ENCODE results near the gene VAMP1. TPM values are rescaled to one million over a fixed set of nuclear protein-coding genes. Genes with fewer than 3 reads are reported as not detected.

VAMP1 gene
- total RNA-seq, 2 donors from 2014 or later, result 3.9 to 4.1 TPM

- Histone ChIP-seq H3K4me3 (no peak overlapping the region), H3K4me1 (peaks cover 14% of the 10 kb centered on the region), H3K27me3 (no peaks in the 10 kb centered on the region), H3K36me3 (no peaks in the 10 kb centered on the region), H3K27ac (no peak overlapping the region), H3K9me3 (no peaks in the 10 kb centered on the region), H3K9ac (ENCODE audit: low read depth in 2 of 2, low read length in 2 of 2) (no peak overlapping the region)
- DNase-seq, result no peak
- no peak for TF ChIP-seq CTCF (IDR thresholded peaks at IDR 0.05)
- intact Hi-C loops (cut with DNase I), result loop anchor here (5.0 kb wide), 1 partner anchor 44 kb away; no protein-coding TSS in a partner anchor
These were observed 4.3 kb downstream of the VAMP1 start for GRCh38 chr12:6466184-6466573.

GRCh38 chr12:6465467-6466183, 4.9 kb downstream of the VAMP1 start:
- Histone ChIP-seq H3K4me3 (no peak overlapping the region), H3K4me1 (peaks cover 14% of the 10 kb centered on the region), H3K27ac (no peak overlapping the region), H3K9ac (ENCODE audit: low read depth in 2 of 2, low read length in 2 of 2) (no peak overlapping the region), H3K27me3 (no peaks in the 10 kb centered on the region), H3K36me3 (peaks cover 2% of the 10 kb centered on the region), H3K9me3 (no peaks in the 10 kb centered on the region)
- peak; percentile 77 for DNase-seq
- peak; percentile 78 for TF ChIP-seq CTCF (IDR thresholded peaks at IDR 0.05)
- intact Hi-C loops (cut with DNase I), result loop anchor here (5.0 kb wide), 1 partner anchor 43 kb away; no protein-coding TSS in a partner anchor

GRCh38 chr12:6464531-6464930, 5.9 kb downstream of the VAMP1 start:
- Histone ChIP-seq H3K9me3 (no peaks in the 10 kb centered on the region), H3K27ac (no peak overlapping the region), H3K36me3 (peaks cover 3% of the 10 kb centered on the region)

GRCh38 chr12:6463858-6464257, 6.6 kb downstream of the VAMP1 start:
- TF ChIP-seq CTCF (IDR thresholded peaks at IDR 0.05), result no peak
- Histone ChIP-seq H3K27ac (peak overlapping the region; percentile 32), H3K4me3 (no peak overlapping the region), H3K36me3 (peaks cover 8% of the 10 kb centered on the region), H3K27me3 (no peaks in the 10 kb centered on the region), H3K9me3 (no peaks in the 10 kb centered on the region), H3K4me1 (peaks cover 14% of the 10 kb centered on the region), H3K9ac (ENCODE audit: low read depth in 2 of 2, low read length in 2 of 2) (peak overlapping the region in 1 of 2 donors; percentile 3)
- DNase-seq, result no peak
- intact Hi-C loops (cut with DNase I), result loop anchor here (5.0 kb wide), 1 partner anchor 142 kb away; no protein-coding TSS in a partner anchor

More at GRCh38 chr12:6464531-6464930, 5.9 kb downstream of the VAMP1 start:
- Histone ChIP-seq H3K27me3 (no peaks in the 10 kb centered on the region), H3K9ac (ENCODE audit: low read depth in 2 of 2, low read length in 2 of 2) (no peak overlapping the region), H3K4me3 (no peak overlapping the region), H3K4me1 (peaks cover 14% of the 10 kb centered on the region)
- intact Hi-C loops (cut with DNase I), result loop anchor here (5.0 kb wide), 1 partner anchor 142 kb away; no protein-coding TSS in a partner anchor
- DNase-seq, result no peak
- TF ChIP-seq CTCF (IDR thresholded peaks at IDR 0.05), result no peak

- H3K4me1 ChIP-seq, result peaks cover 10% of the 10 kb centered on the region
- no peak for DNase-seq
These were observed 7.3 kb downstream of the VAMP1 start for GRCh38 chr12:6463216-6463615.

More at GRCh38 chr12:6463216-6463615, 7.3 kb downstream of the VAMP1 start:
- no peak overlapping the region for H3K9ac ChIP-seq (ENCODE audit: low read depth in 2 of 2, low read length in 2 of 2)
- H3K4me3 ChIP-seq, result no peak overlapping the region
- intact Hi-C loops (cut with DNase I), result loop anchor here (5.0 kb wide), 1 partner anchor 141 kb away; no protein-coding TSS in a partner anchor
- no peaks in the 10 kb centered on the region for H3K27me3 ChIP-seq
- peak overlapping the region; percentile 32 for H3K27ac ChIP-seq
- H3K9me3 ChIP-seq, result no peaks in the 10 kb centered on the region
- TF ChIP-seq CTCF (IDR thresholded peaks at IDR 0.05), result no peak
- peaks cover 12% of the 10 kb centered on the region for H3K36me3 ChIP-seq
